GM10266 (cell line): ENCODE measurements around the gene DLGAP4.

ENCODE experiments used
- DNase-seq: peaks from one replicate; pipeline ENCODE4 v3.0.0; 2012; ENCODE audit errors: extremely low spot score
- CTCF ChIP-seq: IDR thresholded peaks from 2 replicates; pipeline ENCODE4 v1.5.1; 2012; ENCODE audit warnings: mild to moderate bottlenecking, low read depth; ENCODE audit not compliant: control insufficient read depth, insufficient read depth; ENCODE audit errors: missing control alignments

DLGAP4 gene

GRCh38 chr20:36322131-36322530, 16.0 kb downstream of the DLGAP4 start:
- no peak for DNase-seq
- no peak for TF ChIP-seq CTCF

- DNase-seq, result no peak
- TF ChIP-seq CTCF, result no peak
Observed at GRCh38 chr20:36330091-36330490, 24.0 kb downstream of the DLGAP4 start.

- TF ChIP-seq CTCF, result no peak
- no peak for DNase-seq
Observed at GRCh38 chr20:36331209-36331608, 25.1 kb downstream of the DLGAP4 start.

GRCh38 chr20:36333841-36334240, 27.7 kb downstream of the DLGAP4 start:
- TF ChIP-seq CTCF, result no peak
- no peak for DNase-seq

GRCh38 chr20:36334281-36335205, 28.4 kb downstream of the DLGAP4 start:
- DNase-seq, result no peak
- no peak for TF ChIP-seq CTCF

- no peak for DNase-seq
- no peak for TF ChIP-seq CTCF
Observed at GRCh38 chr20:36335206-36335870, 29.2 kb downstream of the DLGAP4 start.

GRCh38 chr20:36336204-36336603, 30.1 kb downstream of the DLGAP4 start:
- no peak for DNase-seq

More at GRCh38 chr20:36336204-36336603, 30.1 kb downstream of the DLGAP4 start:
- TF ChIP-seq CTCF, result no peak
